Retina (tissue), 1 donor: ENCODE data around the gene BUD31.

Source experiments
- DNase-seq: peaks from one replicate; pipeline ENCODE4 v3.0.0-alpha.2; 2016

BUD31 gene

GRCh38 chr7:99437946-99438572, 29.3 kb downstream of the BUD31 start:
- DNase-seq = no peak

GRCh38 chr7:99438573-99439480, 30.1 kb downstream of the BUD31 start, which contains the start of the genes CPSF4 and PTCD1:
Gene CPSF4, plus strand, starts transcription at chr7:99438943. Its CDS starts 140 bp downstream, at chr7:99439083.
Gene PTCD1, minus strand, starts transcription at chr7:99438798. Its CDS starts 3,556 bp downstream, at chr7:99435242.
- peak; percentile 92 for DNase-seq

- DNase-seq = no peak
These were observed 31.4 kb downstream of the BUD31 start for GRCh38 chr7:99440195-99440594.

- no peak for DNase-seq
These were observed 37.3 kb downstream of the BUD31 start for GRCh38 chr7:99446096-99446495.

GRCh38 chr7:99447943-99448342, 39.2 kb downstream of the BUD31 start:
- DNase-seq = no peak

- no peak for DNase-seq
These were observed 40.1 kb downstream of the BUD31 start for GRCh38 chr7:99448855-99449254.

GRCh38 chr7:99449326-99449725, 40.6 kb downstream of the BUD31 start:
- DNase-seq = no peak

- no peak for DNase-seq
These were observed 43.2 kb downstream of the BUD31 start for GRCh38 chr7:99451936-99452335.

- DNase-seq = no peak
These were observed 43.8 kb downstream of the BUD31 start for GRCh38 chr7:99452541-99452940.

- DNase-seq = no peak
These were observed 44.3 kb downstream of the BUD31 start for GRCh38 chr7:99453105-99453504.

GRCh38 chr7:99455874-99456273, 47.1 kb downstream of the BUD31 start:
- DNase-seq = no peak

GRCh38 chr7:99456288-99456687, 47.5 kb downstream of the BUD31 start:
- DNase-seq = no peak

- no peak for DNase-seq
These were observed 48.4 kb downstream of the BUD31 start for GRCh38 chr7:99457050-99457649.

- no peak for DNase-seq
These were observed 49.1 kb downstream of the BUD31 start for GRCh38 chr7:99457650-99458493.

- DNase-seq = no peak
These were observed 50.3 kb downstream of the BUD31 start for GRCh38 chr7:99459087-99459486.

GRCh38 chr7:99460651-99461050, 51.9 kb downstream of the BUD31 start:
- DNase-seq = no peak

- DNase-seq = no peak
These were observed 52.5 kb downstream of the BUD31 start for GRCh38 chr7:99461221-99461620.

- no peak for DNase-seq
These were observed 56.6 kb downstream of the BUD31 start for GRCh38 chr7:99465421-99465768.

- no peak for DNase-seq
These were observed 59.7 kb downstream of the BUD31 start for GRCh38 chr7:99468336-99468918.
